Body of pancreas (tissue), 4 donors: Measurements from ENCODE around the gene RCE1. TPM values are rescaled to one million over a fixed set of nuclear protein-coding genes. Genes with fewer than 3 reads are reported as not detected.
A peak's percentile ranks its signal among the peaks of the same experiment; 100 is the strongest.
"Not testable (repeated sequence)": the region's sequence is repeated elsewhere in the genome, so short reads cannot be mapped to it uniquely, and the experiment has no call there.

Source experiments
- ATAC-seq: fragments of 150-250 bp; one replicate; pipeline ENCODE4 v1.9.1; 2016
- DNase-seq, 4 donors: peaks; one replicate each; pipeline ENCODE4 v3.0.0-alpha.2; 2019
- H3K27ac ChIP-seq, 4 donors: fragments of 200-600 bp; sonication (generic); 1 replicate in 3 of 4; 2 replicates in 1 of 4; pipeline versions ENCODE4 v1.5.1 to v1.6.1; 2016 to 2019; ENCODE audit warnings: mild to moderate bottlenecking in 1 of 4, mixed read lengths in 1 of 4, moderate library complexity in 1 of 4
- H3K27me3 ChIP-seq, 2 donors: fragments of 200-600 bp; sonication (generic); one replicate each; pipeline ENCODE4 v1.6.0; 2016; ENCODE audit warnings: mild to moderate bottlenecking in 1 of 2
- H3K36me3 ChIP-seq, 2 donors: fragments of 200-600 bp; sonication (generic); replicated peaks in 1 of 2; 2 replicates each; pipeline ENCODE4 v1.5.1; 2016; ENCODE audit warnings: low read depth in 2 of 2; ENCODE audit not compliant: insufficient read depth in 1 of 2
- H3K4me1 ChIP-seq: fragments of 200-600 bp; sonication (generic); one replicate; pipeline ENCODE4 v1.6.0; 2016
- H3K4me3 ChIP-seq, 2 donors: fragments of 200-600 bp; sonication (generic); 1 replicate in 1 of 2; 2 replicates in 1 of 2; pipeline ENCODE4 v1.5.1; 2016 to 2019
- H3K9me3 ChIP-seq, 3 donors: fragments of 200-600 bp; sonication (generic); 1 replicate in 2 of 3; 2 replicates in 1 of 3; pipeline ENCODE4 v1.5.1; 2016
- CTCF ChIP-seq, 7 experiments: fragments of 450-650 bp in 4 of 7; fragments of 200-600 bp in 3 of 7; sonication (generic) in 3 of 7; IDR thresholded peaks; one replicate each; pipeline ENCODE4 v1.5.1; 2016 to 2019; ENCODE audit warnings: antibody characterized with exemption in 7 of 7
- POLR2A ChIP-seq, 3 donors: fragments of 450-650 bp; IDR thresholded peaks; one replicate each; pipeline ENCODE4 v1.6.1; 2016; ENCODE audit warnings: antibody characterized with exemption in 3 of 3, mild to moderate bottlenecking in 2 of 3
- WGBS, 2 donors: methylation state at CpG; one replicate each; pipeline ENCODE4 v1.1.5; 2017; 5-methylcytosine and 5-hydroxymethylcytosine counted together
- intact Hi-C: fragments of 100-400 bp; cut with DNase I; formaldehyde crosslinking; loops from one replicate; pipeline ENCODE4 v1.15.1; 2023
- total RNA-seq, 2 donors: library from RNA; depleted of rRNA; stranded (reverse); fragments of >200 nt; gene quantifications; one replicate each; pipeline ENCODE4 v1.1.0, GENCODE V29; 2016

Gene RCE1
- total RNA-seq, 2 donors from 2014 or later: 14.3 to 18.8 TPM

- H3K9me3 ChIP-seq: no peaks in the 10 kb centered on the region
- no peak overlapping the region for H3K27ac ChIP-seq
- H3K27me3 ChIP-seq: no peaks in the 10 kb centered on the region
- ATAC-seq: no peak
- H3K36me3 ChIP-seq: no peaks in the 10 kb centered on the region
- WGBS, 2 donors: 73 to 79% methylated on average over 3 of the region's 3 CpGs
- H3K4me3 ChIP-seq: no peak overlapping the region
- no peak for TF ChIP-seq POLR2A (IDR thresholded peaks at IDR 0.05)
- TF ChIP-seq CTCF (IDR thresholded peaks at IDR 0.05): no peak
- H3K4me1 ChIP-seq: no peaks in the 10 kb centered on the region
- DNase-seq: no peak
- intact Hi-C loops: no loop called here
These were observed 22.3 kb upstream of the RCE1 start for GRCh38 chr11:66820901-66821300.

GRCh38 chr11:66823700-66824099 lies 19.5 kb upstream of the RCE1 start:
- H3K4me1 ChIP-seq: no peaks in the 10 kb centered on the region
- intact Hi-C loops: no loop called here
- no peak for TF ChIP-seq CTCF (IDR thresholded peaks at IDR 0.05)
- TF ChIP-seq POLR2A (IDR thresholded peaks at IDR 0.05): no peak
- no peak overlapping the region for H3K27ac ChIP-seq
- DNase-seq (no peak), ATAC-seq (no peak)
- no peaks in the 10 kb centered on the region for H3K27me3 ChIP-seq
- no peaks in the 10 kb centered on the region for H3K36me3 ChIP-seq
- no peaks in the 10 kb centered on the region for H3K9me3 ChIP-seq
- no peak overlapping the region for H3K4me3 ChIP-seq
- 98% methylated on average over 4 of the region's 4 CpGs for WGBS, 2 donors

- WGBS, 2 donors: 80 to 100% methylated on average over 1 to 3 of the region's 4 CpGs
- DNase-seq, ATAC-seq, H3K4me3 ChIP-seq, H3K27me3 ChIP-seq, H3K4me1 ChIP-seq, H3K36me3 ChIP-seq, intact Hi-C loops, H3K9me3 ChIP-seq, H3K27ac ChIP-seq: not testable (repeated sequence)
These were observed 18.7 kb upstream of the RCE1 start for GRCh38 chr11:66824573-66824972.

- DNase-seq: no peak
- no peaks in the 10 kb centered on the region for H3K4me1 ChIP-seq
- no peak overlapping the region for H3K27ac ChIP-seq
- no peaks in the 10 kb centered on the region for H3K9me3 ChIP-seq
- intact Hi-C loops: no loop called here
- no peaks in the 10 kb centered on the region for H3K27me3 ChIP-seq
- H3K4me3 ChIP-seq: no peak overlapping the region
- WGBS, 2 donors: 48 to 52% methylated on average over 4 of the region's 4 CpGs
- ATAC-seq: peak; percentile 31
- TF ChIP-seq CTCF (IDR thresholded peaks at IDR 0.05): no peak
- TF ChIP-seq POLR2A (IDR thresholded peaks at IDR 0.05): no peak
- no peaks in the 10 kb centered on the region for H3K36me3 ChIP-seq
These were observed 8.7 kb upstream of the RCE1 start for GRCh38 chr11:66834539-66834845.

GRCh38 chr11:66834943-66835342 lies 8.3 kb upstream of the RCE1 start:
- TF ChIP-seq POLR2A (IDR thresholded peaks at IDR 0.05): no peak
- no peak for TF ChIP-seq CTCF (IDR thresholded peaks at IDR 0.05)
- Histone ChIP-seq H3K4me1 (no peaks in the 10 kb centered on the region), H3K36me3 (no peaks in the 10 kb centered on the region), H3K27ac (no peak overlapping the region), H3K4me3 (no peak overlapping the region), H3K9me3 (no peaks in the 10 kb centered on the region), H3K27me3 (no peaks in the 10 kb centered on the region)
- intact Hi-C loops: no loop called here
- 56 to 64% methylated on average over 5 of the region's 5 CpGs for WGBS, 2 donors
- ATAC-seq: no peak
- no peak for DNase-seq
